ENCODE results near the gene RGPD8. TPM values are rescaled to one million over a fixed set of nuclear protein-coding genes. Genes with fewer than 3 reads are reported as not detected.

Gene RGPD8
- 12.6 and 19.0 TPM in 2 replicates for total RNA-seq

- DNase-seq (ENCODE audit: low read depth): peak; percentile 88
- H3K4me3 ChIP-seq (ENCODE audit: low read depth, low read length): peak within 1 kb of the TSS; percentile 50
- TF ChIP-seq, protein P1, sequence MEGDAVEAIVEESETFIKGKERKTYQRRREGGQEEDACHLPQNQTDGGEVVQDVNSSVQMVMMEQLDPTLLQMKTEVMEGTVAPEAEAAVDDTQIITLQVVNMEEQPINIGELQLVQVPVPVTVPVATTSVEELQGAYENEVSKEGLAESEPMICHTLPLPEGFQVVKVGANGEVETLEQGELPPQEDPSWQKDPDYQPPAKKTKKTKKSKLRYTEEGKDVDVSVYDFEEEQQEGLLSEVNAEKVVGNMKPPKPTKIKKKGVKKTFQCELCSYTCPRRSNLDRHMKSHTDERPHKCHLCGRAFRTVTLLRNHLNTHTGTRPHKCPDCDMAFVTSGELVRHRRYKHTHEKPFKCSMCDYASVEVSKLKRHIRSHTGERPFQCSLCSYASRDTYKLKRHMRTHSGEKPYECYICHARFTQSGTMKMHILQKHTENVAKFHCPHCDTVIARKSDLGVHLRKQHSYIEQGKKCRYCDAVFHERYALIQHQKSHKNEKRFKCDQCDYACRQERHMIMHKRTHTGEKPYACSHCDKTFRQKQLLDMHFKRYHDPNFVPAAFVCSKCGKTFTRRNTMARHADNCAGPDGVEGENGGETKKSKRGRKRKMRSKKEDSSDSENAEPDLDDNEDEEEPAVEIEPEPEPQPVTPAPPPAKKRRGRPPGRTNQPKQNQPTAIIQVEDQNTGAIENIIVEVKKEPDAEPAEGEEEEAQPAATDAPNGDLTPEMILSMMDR (IDR thresholded peaks at IDR 0.05; ENCODE audit: insufficient read depth, low read depth, low read length): peak; percentile 62
These were observed at the start of gene RGPD8 for GRCh38 chr2:112433480-112433879. RGPD8 (minus strand) TSS chr2:112433645; CDS start chr2:112433453, 192 bp downstream.

DNA sequence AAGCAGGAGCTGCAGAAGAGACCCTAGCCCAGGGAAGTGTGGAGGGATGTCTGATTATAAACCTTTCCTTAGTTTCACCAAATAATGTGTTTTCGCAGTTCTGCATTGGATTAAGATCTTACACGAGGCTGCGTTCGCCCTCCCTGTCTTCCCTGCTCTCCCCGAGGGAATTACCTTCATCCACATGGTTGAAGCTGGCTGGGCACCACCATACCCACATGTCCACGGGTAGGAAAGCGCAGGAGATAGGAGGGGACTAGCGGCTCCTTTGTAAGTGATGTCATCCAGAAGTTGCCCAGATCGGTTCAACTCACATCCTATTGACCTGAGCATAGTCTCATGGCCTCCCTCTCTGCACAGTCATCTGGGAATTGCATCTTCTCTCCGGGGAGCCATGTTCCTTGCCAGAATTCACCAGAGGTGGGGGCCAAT is 49.6 kb upstream of the RGPD8 start:
- TF ChIP-seq, protein P1 (IDR thresholded peaks at IDR 0.05; ENCODE audit: insufficient read depth, low read depth, low read length): no peak
- DNase-seq (ENCODE audit: low read depth): peak; percentile 63
- peak overlapping the region; percentile 86 for H3K4me3 ChIP-seq (ENCODE audit: low read depth, low read length)

- H3K4me3 ChIP-seq (ENCODE audit: low read depth, low read length): peak overlapping the region; percentile 86
- TF ChIP-seq, protein P1 (IDR thresholded peaks at IDR 0.05; ENCODE audit: insufficient read depth, low read depth, low read length): no peak
- peak; percentile 60 for DNase-seq (ENCODE audit: low read depth)
These were observed 49.0 kb upstream of the RGPD8 start for GRCh38 chr2:112482309-112483041.

DNA sequence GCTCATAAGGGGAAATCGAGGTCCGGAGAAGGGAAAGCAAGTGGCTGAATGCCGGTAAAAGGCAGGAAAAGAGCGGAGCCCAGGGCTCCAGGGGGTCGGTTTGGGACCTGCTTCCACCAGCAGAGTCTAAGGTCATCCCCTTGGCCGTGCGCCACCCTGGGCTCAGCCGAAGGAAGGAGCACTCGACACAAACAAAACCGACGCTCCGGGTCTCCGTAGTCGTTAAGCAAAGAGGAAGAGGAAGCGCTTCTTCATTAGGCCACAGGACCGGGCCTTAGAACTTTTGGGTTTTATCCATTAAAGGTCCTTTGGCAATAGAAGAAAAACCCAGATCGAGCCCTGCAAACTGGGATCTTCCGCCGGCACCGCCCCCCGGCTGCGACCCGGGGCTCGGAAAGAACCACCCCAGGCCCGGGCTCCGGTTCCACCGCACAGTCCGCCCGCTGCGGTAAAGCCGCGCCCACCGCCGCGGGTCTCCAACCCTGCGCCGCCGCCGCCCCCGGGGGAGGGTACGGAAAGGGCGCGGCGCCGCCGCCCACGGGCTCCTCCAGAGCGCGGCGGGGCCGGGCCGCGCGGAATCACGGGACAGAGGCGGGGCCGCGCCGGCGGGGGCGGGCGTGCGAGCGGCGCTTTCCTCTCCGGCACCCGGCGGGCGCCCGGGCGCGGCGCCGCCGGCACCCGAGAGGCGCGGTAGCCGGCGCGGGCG is 48.2 kb upstream of the RGPD8 start, which contains the start of gene TTL:
Gene TTL (plus strand): TSS at position 629 of the 706 bp plus-strand sequence. CDS start 189 bp downstream, outside the sequence.
- TF ChIP-seq, protein P1 (IDR thresholded peaks at IDR 0.05; ENCODE audit: insufficient read depth, low read depth, low read length): no peak
- DNase-seq (ENCODE audit: low read depth): peak; percentile 58
- H3K4me3 ChIP-seq (ENCODE audit: low read depth, low read length): peak within 1 kb of the TSS; percentile 86

DNA sequence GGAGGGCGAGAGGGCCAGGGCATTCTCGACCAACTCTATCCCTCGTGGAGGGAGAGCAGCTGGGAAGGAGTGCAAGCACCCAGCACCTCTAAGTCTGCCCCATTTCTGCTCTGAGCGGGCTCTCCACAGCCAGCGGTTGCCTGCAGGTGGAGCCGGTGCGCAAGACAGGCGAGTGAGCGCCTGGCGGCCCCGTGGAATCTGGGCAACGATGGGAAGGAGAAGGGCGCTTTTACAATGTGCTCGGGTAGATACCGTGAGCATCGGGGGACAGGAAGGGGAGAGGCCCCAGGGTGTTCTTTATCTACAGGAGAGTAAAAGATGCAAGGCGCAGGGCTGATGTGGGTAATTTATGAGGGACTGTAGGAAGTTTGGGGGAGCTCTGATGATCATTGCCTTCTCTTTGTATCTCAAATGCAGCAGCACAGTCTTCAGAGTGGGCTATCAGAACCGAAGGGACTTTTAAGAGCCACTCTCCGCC is 47.6 kb upstream of the RGPD8 start:
- TF ChIP-seq, protein P1 (IDR thresholded peaks at IDR 0.05; ENCODE audit: insufficient read depth, low read depth, low read length): peak; percentile 87
- peak; percentile 83 for DNase-seq (ENCODE audit: low read depth)
- H3K4me3 ChIP-seq (ENCODE audit: low read depth, low read length): peak overlapping the region; percentile 77

DNA sequence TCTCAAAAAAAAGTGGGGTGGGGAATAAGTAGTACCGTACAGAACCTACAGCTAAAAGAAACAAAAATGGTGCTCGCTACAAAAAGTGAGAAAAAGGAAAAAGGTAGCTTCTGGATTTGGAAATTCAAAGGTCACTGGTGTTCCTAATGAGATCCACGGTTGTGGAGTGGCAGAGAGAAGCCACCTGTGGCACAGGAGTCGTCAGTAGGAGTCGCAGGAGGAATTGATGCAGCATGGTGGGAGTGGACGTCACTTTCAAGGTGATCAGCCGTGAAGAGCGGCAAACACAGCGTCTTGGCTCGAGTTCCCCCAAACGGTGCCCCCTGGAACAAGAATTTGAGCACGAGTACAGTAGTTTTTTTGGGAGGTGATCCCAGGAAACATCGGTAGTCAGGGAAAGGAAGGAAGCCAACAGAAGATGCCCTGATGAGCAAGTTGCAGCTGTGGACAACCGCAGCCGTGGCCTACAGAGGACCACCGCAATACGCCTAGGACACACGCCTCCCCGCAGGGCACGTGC is 47.1 kb upstream of the RGPD8 start:
- no peak for DNase-seq (ENCODE audit: low read depth)
- H3K4me3 ChIP-seq (ENCODE audit: low read depth, low read length): peak overlapping the region; percentile 77
- TF ChIP-seq, protein P1 (IDR thresholded peaks at IDR 0.05; ENCODE audit: insufficient read depth, low read depth, low read length): no peak

Measured in fibroblast of villous mesenchyme (primary cell).